CD4-positive, alpha-beta T cell treated with Interleukin-4 for 4 hours (primary cell): ENCODE results near the gene CFAP45.

Experiments used
- DNase-seq: peaks from one replicate; pipeline ENCODE4 v3.0.0-alpha.2; 2020

Gene CFAP45

DNA sequence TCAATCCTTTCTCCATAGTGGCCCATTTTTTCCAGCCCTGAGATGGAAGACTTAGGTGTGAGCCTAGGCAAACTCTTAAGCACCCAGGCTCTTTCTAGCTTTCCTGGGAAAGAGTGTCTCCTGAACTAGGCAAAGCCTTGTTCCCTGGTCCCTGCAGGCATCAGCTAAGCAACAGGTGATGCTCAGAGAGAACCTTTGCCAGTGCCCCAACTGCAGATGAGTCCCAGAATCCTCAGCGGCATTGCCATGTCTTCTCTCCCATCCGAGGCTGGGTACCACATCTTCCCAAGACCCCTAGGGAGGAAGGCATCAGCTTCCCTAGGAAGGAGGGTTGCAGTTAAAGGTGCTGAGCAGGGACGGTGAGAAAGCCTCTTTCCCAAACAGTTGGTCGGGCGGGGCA, 29.3 kb downstream of the CFAP45 start:
- no peak for DNase-seq

DNA sequence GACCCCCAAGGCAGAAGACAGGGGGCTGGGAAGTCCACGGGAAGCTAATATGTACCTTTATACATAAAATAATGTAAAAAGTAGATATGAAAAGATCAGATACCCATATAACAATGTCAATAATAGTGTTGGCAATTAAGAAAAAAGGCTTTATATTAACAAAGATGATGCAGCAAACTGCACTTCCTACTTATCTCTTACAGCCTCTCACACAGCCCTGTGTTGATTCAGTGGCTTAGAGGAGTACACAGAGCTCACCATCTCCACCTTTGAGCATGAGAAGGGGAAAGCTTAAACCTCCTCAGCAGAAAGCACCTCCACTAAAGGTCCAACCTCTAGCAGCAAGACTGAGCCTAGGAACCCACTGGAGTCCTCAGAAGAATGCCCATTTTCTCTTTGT, 30.4 kb downstream of the CFAP45 start:
- DNase-seq = no peak

DNA sequence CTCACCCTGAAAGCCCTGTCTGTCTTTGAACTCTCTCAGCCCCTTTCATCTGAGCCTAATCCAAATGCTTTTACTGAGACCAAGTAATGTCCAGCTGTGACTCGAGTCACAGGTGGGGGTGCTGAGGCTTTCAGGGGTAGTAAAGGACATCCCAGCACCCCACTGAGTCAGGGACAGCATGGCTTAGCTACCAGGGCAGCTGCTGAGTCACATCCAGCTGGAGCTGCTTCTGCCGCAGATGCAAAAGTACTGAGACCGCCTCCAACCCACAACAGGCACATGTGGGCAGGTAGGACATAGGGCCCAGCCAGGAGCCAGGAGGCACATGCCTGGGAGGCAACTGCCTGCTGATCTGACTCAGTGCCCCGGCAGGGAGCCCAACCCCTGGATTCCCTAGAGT, 30.8 kb downstream of the CFAP45 start:
- no peak for DNase-seq

DNA sequence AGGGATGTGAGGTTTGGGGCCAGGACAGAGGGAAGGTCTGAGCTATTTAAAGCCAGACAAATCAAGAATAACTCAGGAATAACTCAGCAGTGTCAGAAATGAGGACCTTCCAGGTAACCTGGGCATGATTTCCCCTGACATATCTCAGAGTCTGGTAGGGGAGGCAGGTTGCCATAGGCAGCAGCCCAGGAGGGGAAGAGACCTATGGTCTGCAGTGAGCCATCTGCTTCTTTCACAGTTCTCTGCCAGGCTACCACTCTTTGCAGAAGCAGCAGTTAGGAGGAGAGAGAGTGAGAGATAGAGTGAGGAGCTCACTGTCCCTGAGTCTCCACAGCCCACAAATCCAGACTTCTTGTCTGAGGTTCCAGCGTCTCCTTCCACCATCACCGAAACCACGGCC, 31.2 kb downstream of the CFAP45 start:
- DNase-seq = no peak

DNA sequence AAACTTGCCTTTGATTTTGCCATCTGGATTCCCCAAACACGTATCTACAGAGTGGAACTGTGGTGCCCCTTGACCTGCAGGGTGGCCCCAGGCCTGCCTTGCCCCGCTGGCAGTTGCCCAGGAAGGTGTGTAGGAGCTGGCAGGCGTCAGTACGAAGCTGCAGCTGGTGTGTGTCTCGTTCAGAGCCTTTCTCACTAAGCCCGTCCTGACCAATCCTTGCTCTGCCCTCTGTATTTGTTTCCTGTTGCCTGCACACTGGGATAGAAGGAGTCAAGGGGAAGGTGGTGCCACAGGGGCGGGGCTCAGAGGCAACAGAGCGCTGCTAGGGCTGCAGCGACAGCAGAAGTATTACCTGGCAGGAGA, 32.3 kb downstream of the CFAP45 start:
- no peak for DNase-seq

DNA sequence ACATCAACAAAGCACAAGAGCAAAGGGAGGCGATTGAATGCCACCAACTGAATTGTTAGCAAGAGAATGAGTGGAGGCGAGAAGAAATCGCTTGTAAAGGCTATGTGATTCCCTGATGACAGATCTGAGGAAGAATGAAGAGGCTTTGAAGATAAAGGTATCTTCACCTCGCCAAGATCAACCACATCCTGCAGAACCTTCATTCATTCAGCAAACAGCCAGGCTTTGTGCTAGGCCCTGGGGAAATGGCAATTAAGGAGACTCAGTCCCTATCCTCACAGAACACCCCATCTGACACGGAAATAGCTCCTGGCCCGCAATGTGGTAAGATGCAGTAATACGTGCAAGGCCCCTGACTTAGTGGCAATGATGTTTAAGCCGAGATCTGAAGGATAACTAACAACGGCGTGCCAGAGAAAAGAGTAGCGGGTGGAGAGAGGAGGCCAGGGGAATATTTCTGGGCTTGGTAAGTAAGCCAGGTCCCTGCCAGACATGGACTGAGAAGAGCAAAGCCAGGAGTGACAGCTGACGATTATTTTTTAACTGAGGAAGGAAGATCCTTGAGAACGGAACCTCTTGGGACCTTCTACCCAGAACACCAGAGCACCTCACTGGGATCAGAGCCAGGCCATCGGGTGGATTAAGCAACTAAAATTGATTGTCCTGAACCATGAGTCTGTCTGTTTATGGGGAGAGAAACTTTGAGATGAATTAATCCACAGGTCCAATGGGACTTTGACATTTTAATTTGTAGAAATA, 32.9 kb downstream of the CFAP45 start:
- no peak for DNase-seq

DNA sequence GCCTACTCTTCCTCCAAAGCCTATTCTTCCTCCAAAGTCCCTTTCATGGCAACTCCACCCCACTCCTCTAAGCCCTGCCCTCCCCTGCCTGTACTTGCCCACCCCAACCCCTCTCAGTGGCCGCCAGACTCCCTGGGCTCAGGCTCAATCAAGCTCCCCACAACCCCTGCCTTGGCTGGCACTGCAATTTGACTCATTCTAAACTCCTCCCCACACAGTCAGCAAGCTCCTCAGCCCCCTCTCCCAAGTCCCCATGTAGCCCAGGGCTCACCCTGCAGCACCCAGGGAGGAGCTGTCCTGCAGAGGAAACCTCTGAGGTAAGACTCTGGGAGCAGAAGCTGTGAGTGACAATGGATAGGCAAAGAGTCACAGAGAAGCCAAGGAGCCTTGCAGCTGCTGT, 33.9 kb downstream of the CFAP45 start:
- DNase-seq = no peak

DNA sequence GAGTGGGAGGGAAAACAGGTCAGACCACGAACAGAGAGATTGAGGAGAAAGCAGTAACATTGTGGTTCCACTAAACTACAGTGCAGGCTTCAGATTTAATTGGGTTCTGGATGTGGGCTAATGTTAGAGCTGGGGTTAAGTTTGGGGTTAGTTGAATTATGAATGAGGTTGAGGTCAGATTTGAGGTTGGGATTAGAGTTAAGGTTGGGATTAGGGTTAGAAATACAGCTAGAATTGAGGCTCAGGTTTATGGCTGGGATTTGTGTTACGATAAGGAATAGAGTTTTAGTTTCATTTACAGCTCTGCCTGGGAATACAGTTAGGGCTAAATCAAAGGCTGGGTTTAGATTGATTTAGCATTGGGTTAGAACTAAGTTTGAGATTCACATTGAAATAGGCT, 35.7 kb downstream of the CFAP45 start:
- DNase-seq = no peak

DNA sequence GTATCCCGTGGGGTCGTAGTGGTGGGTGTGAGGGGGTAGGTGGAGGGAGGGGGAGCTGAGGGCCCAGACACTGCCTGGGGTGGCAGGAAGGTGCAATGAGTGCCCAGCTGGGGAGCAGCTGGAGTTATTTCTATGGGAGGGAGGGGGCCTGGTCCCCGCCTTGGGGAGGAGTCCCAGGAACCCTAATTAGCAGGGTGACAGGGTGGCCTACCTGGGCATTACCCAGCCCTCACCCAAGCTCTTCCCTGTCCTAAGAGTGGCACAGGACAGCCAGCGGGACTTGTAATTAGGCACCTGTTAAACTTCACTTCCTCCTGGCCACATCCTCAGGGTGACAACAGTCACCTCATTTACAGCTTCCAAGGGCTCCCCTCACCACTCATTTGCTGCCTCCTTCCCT, 37.4 kb downstream of the CFAP45 start, which contains the start of gene VSIG8:
VSIG8 (minus strand) TSS at position 101 of the 400 bp plus-strand sequence. CDS start 136 bp downstream, outside the sequence.
- no peak for DNase-seq

DNA sequence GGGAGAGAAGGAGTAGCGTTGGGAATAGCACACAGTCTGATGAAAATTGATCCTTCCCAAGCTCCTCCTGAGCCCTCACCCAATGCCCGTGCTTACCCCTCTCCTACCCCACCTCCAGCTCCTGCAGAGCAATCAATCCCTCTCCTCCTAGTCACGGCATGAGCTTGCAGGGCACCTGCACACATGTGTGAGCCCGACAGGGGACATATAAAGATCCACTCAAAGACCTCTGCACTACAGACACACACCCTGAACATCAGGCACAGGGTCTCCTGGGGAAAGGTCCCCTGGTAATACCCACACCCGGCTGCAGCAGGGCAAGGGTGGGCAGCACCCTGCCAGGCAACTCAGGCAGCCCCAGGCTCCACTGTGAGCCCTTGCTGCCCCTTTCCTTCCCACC, 37.9 kb downstream of the CFAP45 start:
- DNase-seq = no peak

DNA sequence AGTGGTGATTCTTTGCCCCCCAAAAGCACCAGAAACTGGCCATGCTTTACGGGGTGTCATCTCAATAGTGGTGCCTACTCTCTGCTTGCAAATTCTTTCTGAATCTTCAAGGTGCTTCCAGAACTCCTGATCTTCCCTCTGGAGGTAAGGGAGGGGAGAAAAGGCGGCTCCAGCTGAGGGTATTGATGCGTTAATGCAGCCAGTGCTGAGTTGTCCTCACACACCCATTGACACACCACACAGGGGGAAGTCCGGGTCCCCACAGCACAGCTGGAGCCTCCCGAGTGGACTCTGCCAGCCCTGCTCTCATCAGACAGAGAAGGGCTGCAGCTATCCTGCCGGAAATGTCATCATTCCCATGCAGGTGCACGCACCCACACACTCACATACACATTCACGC, 38.7 kb downstream of the CFAP45 start:
- DNase-seq = no peak

DNA sequence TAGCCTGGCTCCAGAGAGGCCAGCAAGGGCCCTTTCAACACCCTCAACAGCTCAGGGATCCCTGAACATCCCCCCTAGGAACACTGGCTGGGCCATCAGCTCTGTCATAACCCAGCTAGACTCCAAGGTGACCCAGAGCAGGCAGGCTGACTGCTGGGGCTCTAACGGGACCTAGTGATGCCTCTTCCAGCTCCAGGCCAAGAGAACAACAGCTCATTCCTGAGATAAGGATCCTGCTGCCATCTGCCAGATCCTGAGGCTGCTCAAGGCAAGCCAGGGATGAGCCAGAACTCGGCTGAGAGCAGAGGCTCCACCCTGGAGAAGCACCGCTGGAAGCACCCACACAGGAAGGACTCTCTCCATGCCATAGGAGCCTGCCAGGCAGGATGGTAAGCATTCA, 39.5 kb downstream of the CFAP45 start:
- no peak for DNase-seq

DNA sequence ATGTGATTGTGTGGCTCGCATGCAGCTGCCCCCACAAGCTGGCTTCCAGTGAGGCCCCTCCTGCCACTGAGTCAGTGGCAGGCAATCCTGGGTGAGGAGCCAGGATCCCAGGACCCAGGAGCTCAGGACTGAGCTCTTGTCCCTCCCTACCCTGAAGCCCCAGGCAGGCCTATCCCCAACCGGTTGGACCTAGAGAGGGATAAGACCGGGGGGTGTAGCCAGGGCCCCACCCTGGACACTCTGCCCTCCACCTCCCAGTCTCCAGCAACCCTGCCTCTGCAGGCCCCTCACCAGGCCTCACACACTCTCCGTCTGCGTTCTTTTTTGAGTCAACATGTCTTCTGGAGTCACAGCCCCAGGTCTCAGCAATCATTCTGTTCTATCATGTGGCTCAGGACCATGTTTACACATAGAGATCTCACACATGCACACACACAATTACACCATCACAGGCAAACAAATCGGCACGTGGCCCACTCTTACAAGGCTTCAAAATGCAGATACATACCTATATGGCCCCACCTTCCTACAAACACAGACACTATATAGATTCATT, 40.1 kb downstream of the CFAP45 start:
- no peak for DNase-seq

DNA sequence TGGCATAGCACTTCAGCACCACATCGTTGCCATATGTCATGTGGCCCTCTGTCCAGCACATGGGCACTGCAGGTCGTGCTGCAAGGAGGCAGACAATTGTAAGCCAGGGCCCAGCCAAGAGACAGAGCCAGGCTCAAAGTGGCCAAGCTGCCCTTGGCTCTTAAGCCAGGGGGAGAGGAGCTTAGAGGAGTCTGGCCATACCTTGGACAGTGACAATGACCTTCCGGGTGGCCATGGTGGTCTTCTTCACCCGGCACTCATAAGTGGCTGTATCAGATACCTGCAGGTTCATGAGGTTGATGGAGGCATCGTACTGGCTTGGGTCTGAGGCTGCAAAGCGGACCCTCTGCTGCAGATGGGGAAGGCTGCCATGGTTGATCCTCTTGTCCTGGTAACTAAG, 42.1 kb downstream of the CFAP45 start:
- no peak for DNase-seq

DNA sequence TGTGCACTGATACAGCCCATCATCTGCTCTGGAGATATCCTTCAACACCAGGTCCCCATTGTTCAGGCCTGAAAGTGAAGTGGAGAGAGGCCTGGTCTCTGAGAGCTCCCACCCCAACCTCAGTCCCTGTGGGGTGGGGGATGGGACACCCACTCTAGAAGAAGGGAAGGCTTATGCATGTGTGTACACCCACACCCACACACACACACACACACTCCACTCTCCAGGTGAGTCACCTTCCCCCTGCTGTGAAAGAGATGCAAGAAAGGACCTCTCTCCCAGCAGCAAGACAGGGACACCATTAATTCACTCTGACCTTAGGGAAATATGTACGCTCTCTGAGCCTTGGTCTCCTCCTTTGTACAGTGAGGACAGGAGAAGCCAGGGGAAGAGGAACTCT, 43.4 kb downstream of the CFAP45 start:
- no peak for DNase-seq

DNA sequence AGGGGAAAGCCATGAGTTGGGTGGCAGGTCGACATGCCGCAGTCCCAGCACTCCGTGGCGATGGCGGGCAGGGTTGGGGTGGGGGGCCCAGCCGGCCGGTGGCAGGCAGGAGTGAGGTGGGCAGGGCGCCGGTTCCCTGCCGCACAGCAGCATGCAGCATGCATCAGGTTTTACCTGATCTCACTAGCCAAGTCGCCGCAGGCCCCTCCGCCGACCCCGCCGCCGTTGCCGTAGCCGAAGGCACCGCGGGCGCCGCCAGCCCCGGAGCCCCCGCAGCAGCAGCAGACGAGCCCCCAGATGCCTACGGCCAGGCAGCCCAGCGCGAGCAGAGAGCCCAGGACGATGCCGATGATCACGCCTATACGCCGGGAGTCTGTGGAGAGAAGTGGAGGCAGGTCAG, 44.3 kb downstream of the CFAP45 start:
- no peak for DNase-seq

DNA sequence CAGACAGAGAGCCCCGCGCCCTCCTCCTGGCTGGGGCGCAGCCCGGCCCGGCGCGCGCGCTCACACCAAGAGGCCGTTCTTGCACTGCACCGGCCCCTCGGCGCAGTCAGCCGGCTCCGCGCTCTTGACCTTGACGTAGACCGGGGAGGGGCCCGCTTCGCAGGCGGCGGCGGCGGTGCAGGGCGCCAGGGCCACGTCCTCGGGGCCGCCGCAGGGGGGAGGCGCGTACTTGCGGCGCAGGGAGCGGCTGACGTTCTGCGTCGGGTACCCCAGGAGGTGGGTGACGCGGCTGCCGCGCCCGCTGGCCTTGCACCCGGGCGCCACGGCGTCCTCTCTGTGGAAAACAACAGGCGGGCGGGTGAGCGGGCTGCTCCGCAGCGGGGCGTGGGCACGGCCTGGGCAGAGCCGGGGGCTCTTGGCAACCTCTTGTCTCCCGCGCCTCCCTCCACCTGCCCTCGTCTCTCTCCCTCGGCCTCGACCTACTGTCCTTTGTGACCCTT, 45.2 kb downstream of the CFAP45 start:
- peak; percentile 78 for DNase-seq

DNA sequence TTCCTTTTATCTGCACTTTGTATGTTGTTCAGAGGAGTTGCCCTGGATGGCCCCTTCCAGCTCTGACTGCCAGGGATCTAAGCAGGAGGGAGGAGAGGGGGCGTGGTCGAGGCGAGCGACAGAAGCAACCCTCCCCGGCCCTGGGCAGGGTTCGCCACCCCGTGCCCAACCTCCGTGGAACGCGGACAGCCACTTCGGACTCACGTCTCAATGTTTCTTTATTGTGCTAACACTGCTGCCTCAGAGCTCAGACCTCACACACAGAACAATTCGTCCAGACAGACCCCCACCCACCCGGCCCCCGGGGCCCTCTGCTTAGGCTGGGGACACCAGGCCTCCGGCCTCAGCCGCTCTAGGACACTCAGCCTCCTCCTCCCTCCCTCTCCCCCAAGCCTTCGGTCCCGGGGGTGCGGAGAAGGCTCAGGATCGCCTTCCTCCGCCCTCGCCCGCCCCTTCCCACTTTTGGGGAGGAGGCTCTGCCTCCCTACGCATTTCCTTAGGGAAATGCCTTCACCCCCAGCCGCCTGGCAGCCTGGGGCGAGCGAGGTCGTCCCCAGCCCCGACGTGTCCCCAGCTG, 45.8 kb downstream of the CFAP45 start:
- no peak for DNase-seq

DNA sequence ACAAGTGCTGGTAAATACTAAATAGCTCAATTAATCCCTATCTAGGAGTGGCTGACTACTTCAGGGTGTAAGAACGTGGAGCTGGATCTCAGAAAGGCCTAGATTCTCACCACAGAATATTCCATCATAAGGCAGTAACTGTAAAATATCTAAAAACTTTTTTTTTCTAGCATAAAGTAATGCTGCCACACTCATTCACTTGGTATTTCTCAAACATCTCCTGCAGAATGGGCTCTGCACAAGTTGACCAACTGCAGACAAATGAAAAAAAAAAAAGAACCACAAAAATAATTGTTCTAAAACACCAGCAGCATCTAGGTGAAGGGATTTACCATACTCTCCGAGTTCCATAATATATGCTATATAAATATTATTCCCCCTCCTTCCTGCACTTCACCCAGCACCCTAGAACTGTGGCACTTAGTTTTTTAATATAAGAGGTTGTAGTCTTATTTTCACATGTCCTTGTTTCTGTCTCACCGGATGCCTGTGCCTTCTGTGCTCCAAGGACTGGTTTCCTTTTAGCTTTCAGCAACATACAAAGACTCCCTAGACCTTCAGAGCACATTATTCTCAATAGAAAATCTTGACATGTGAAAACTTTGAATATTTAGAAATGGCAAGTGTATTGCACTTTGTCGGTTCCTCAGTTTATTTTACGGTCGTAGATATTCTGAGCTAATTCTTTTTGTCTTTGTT, 46.4 kb downstream of the CFAP45 start:
- DNase-seq = no peak

DNA sequence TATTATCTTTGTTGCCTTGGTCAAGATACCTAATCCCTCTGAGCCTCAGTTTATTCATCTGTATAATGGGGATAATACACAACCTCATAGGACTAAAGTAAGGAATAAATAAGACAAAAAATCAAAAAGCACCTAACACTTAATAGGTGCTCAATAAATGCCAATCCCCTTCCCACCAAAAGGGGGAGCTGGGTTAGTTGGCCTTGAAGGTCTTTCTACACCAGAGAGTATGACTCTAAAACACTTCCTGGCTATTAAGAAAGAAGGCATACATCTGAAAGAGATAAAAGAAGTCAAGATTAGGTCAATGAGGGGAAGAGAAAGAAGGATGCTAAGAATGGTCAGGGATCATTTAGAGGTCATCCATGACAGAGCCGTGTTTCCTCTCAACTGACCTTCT, 48.6 kb downstream of the CFAP45 start:
- peak; percentile 22 for DNase-seq

DNA sequence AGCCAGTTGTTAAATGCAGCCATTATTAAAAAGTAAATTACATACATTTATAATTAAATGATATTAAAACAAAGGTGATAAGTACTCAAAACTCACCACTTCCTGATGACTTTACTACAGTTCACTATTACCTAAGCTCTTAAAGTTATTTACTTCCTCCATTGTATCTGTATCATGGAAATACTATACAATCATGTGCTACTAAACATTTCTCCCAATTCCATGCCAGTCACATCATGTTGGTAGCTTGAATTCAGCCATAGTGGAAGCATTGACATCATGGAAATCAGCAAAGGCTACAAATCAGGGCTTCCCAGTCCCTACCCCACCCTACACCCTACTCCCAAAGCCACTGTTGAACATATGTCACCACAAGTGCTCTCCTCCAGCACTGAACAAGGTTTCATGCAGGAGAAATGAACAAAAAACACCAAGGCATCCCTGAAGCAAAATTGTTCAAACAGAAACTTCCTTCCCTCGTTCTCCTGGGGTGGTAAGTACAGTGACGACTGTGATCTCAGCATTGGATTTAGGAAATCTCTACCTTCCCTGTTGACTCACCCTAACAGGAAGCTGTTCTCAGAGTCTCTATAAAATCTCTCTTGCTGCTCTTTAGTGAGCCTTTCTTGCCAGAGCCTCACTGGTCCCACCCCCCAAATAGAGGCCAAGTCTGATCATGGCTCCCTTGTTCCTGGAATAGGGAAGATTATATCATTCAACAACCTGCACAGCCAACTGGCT, 50.2 kb downstream of the CFAP45 start:
- no peak for DNase-seq

DNA sequence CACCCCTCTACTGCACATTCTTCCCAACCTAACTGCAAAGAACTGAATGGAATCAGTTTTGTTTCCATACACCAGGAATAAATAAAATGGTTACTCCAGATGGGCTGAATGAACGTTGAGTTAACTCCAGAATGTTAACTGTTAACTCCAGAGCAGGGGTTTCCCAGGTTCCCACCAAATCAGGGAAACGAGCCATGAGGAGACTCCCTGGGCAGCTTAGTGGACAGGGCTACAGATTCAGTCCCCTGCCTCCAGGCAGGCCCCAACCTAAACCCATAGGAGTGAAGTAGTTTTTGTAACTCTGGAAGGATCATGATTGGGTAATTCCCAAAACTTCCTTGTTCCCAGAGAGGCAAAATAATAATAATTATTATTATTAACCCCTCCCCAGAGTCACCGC, 51.6 kb downstream of the CFAP45 start:
- DNase-seq = no peak

DNA sequence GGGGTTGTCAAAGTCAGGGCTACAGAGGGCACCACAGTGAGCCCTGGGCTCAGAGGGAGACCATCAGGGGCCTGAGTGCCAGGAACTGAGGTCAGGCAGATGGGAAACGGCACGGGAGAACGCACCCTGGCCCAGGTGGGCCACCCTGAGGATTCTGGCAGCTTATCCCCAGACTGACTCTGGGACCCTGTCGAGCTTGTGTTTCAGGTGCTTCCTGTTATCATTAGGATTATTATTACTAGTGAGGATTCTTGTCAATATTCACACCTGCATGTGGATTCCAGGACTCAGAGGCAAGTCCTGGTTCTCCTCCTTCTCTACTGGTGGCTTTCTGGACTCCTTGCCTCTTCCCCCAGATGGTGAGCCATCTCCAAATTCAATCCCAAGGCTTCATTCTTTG, 52.7 kb downstream of the CFAP45 start:
- no peak for DNase-seq
